NT2/D1 (cell line): ENCODE data around the gene UNC5B.

Source experiments
- SUZ12 ChIP-seq: IDR thresholded peaks from 2 replicates; pipeline ENCODE4 v1.6.1; 2011; ENCODE audit not compliant: insufficient read length, insufficient read depth; ENCODE audit errors: extremely low read depth
- ZNF274 ChIP-seq: IDR thresholded peaks from 2 replicates; pipeline ENCODE4 v1.6.1; 2011; ENCODE audit warnings: mild to moderate bottlenecking, low read depth, low read length

DNA sequence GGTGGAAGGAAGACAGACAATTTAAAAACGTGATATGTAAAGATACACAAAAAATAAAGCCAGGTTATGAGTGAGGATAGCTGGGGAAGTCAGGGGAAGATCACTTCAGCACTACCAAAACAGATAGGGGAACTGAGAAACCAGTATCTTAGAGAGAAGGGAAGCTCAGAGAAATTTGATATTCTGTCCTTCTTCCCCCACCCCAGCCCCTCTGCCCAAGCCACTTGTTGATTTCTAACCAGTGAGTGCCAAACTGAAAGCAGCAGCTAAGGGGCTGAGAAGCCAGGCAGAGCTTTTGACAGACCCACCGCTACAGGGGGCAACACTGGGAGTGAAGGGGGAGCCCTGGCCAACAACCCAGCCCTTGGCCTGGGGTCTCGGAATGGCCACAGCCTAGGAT, 97.5 kb downstream of the UNC5B start:
- TF ChIP-seq SUZ12 (no peak), ZNF274 (no peak)
